Measurements from ENCODE around the gene PKMYT1.
A peak's percentile ranks its signal among the peaks of the same experiment; 100 is the strongest.

Gene PKMYT1

GRCh38 chr16:2992383-2993081, 12.3 kb upstream of the PKMYT1 start:
- no peak for DNase-seq

- no peak for DNase-seq
Measured at GRCh38 chr16:2991566-2992261, 11.5 kb upstream of the PKMYT1 start.

- no peak for DNase-seq
Measured at GRCh38 chr16:2990891-2991290, 10.6 kb upstream of the PKMYT1 start.

GRCh38 chr16:2988590-2989099, 8.4 kb upstream of the PKMYT1 start:
- DNase-seq: no peak

- peak; percentile 83 for DNase-seq
Measured at GRCh38 chr16:2987833-2988232, 7.6 kb upstream of the PKMYT1 start.

- DNase-seq: no peak
Measured at GRCh38 chr16:2987286-2987685, 7.0 kb upstream of the PKMYT1 start.

- no peak for DNase-seq
Measured at GRCh38 chr16:2986623-2987188, 6.5 kb upstream of the PKMYT1 start.

- no peak for DNase-seq
Measured at GRCh38 chr16:2985893-2986355, 5.7 kb upstream of the PKMYT1 start.

- peak; percentile 85 for DNase-seq
Measured at GRCh38 chr16:2985462-2985861, 5.2 kb upstream of the PKMYT1 start.

- peak; percentile 85 for DNase-seq
Measured at GRCh38 chr16:2983706-2984136, 3.5 kb upstream of the PKMYT1 start.

GRCh38 chr16:2982402-2982801, 2.2 kb upstream of the PKMYT1 start:
- DNase-seq: no peak

- DNase-seq: no peak
Measured at GRCh38 chr16:2981899-2982250, 1.6 kb upstream of the PKMYT1 start.

- DNase-seq: no peak
Measured at GRCh38 chr16:2981177-2981898, 1.1 kb upstream of the PKMYT1 start.

- peak; percentile 56 for DNase-seq
Measured at GRCh38 chr16:2979669-2980226, 498 bp downstream of the PKMYT1 start.

GRCh38 chr16:2977440-2977839, 2.8 kb downstream of the PKMYT1 start:
- no peak for DNase-seq

- no peak for DNase-seq
Measured at GRCh38 chr16:2976673-2977072, 3.6 kb downstream of the PKMYT1 start.

- DNase-seq: no peak
Measured at GRCh38 chr16:2976201-2976600, 4.0 kb downstream of the PKMYT1 start.

- no peak for DNase-seq
Measured at GRCh38 chr16:2975161-2975795, 5.0 kb downstream of the PKMYT1 start.

- DNase-seq: no peak
Measured at GRCh38 chr16:2974319-2975056, 5.8 kb downstream of the PKMYT1 start.

- no peak for DNase-seq
Measured at GRCh38 chr16:2973605-2974318, 6.5 kb downstream of the PKMYT1 start.

GRCh38 chr16:2973093-2973492, 7.2 kb downstream of the PKMYT1 start:
- no peak for DNase-seq

Measured in right hindlimb (tissue), 1 donor.